ENCODE results near the gene HDGFL3. TPM values are rescaled to one million over a fixed set of nuclear protein-coding genes. Genes with fewer than 3 reads are reported as not detected.

Gene HDGFL3
- total and polyA plus RNA-seq, 9 donors = 24.7 to 67.6 (median 52.6) TPM

- Histone ChIP-seq H3K27ac (no peak within 1 kb of the TSS), H3K9me3 (no peaks in the 10 kb centered on the region), H3K4me3 (peak within 1 kb of the TSS; percentile 22), H3K4me1 (ENCODE audit: insufficient read depth) (peaks cover 4% of the 10 kb centered on the region), H3K36me3 (no peaks in the 10 kb centered on the region), H3K27me3 (no peaks in the 10 kb centered on the region)
- no peak for TF ChIP-seq POLR2A (IDR thresholded peaks at IDR 0.05)
- TF ChIP-seq, protein P1, sequence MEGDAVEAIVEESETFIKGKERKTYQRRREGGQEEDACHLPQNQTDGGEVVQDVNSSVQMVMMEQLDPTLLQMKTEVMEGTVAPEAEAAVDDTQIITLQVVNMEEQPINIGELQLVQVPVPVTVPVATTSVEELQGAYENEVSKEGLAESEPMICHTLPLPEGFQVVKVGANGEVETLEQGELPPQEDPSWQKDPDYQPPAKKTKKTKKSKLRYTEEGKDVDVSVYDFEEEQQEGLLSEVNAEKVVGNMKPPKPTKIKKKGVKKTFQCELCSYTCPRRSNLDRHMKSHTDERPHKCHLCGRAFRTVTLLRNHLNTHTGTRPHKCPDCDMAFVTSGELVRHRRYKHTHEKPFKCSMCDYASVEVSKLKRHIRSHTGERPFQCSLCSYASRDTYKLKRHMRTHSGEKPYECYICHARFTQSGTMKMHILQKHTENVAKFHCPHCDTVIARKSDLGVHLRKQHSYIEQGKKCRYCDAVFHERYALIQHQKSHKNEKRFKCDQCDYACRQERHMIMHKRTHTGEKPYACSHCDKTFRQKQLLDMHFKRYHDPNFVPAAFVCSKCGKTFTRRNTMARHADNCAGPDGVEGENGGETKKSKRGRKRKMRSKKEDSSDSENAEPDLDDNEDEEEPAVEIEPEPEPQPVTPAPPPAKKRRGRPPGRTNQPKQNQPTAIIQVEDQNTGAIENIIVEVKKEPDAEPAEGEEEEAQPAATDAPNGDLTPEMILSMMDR (IDR thresholded peaks at IDR 0.05) = no peak
- TF ChIP-seq EP300 (IDR thresholded peaks at IDR 0.05) = no peak
- WGBS, 3 donors = 1% methylated on average over 47 to 97 of the region's 97 CpGs
- intact Hi-C loops (cut with DNase I) = no loop called here
- peak in 1 of 5 donors; percentile 18 for DNase-seq
These were observed 100.4 kb downstream of the HDGFL3 start, which contains the start of gene TM6SF1 for GRCh38 chr15:83106994-83107840. Gene TM6SF1 (plus strand): TSS chr15:83107645. CDS start chr15:83107681, 36 bp downstream.

- H3K36me3 ChIP-seq = no peaks in the 10 kb centered on the region
- intact Hi-C loops (cut with DNase I) = no loop called here
- no peaks in the 10 kb centered on the region for H3K27me3 ChIP-seq
- peaks cover 4% of the 10 kb centered on the region for H3K4me1 ChIP-seq (ENCODE audit: insufficient read depth)
- H3K9me3 ChIP-seq = no peaks in the 10 kb centered on the region
- 62 to 76% (median 67%) methylated on average over 1 of the region's 1 CpG for WGBS, 3 donors
- DNase-seq = no peak
- H3K4me3 ChIP-seq = no peak overlapping the region
- TF ChIP-seq POLR2A (IDR thresholded peaks at IDR 0.05) (no peak), EP300 (IDR thresholded peaks at IDR 0.05) (no peak)
- TF ChIP-seq, protein P1 (IDR thresholded peaks at IDR 0.05) = no peak
- H3K27ac ChIP-seq = no peak overlapping the region
These were observed 102.2 kb downstream of the HDGFL3 start for GRCh38 chr15:83105440-83105839.

- Histone ChIP-seq H3K36me3 (no peaks in the 10 kb centered on the region), H3K27ac (no peak overlapping the region), H3K9me3 (no peaks in the 10 kb centered on the region), H3K4me1 (ENCODE audit: insufficient read depth) (peaks cover 4% of the 10 kb centered on the region), H3K4me3 (no peak overlapping the region), H3K27me3 (no peaks in the 10 kb centered on the region)
- DNase-seq = no peak
- intact Hi-C loops (cut with DNase I) = no loop called here
- TF ChIP-seq POLR2A (IDR thresholded peaks at IDR 0.05) = no peak
- TF ChIP-seq, protein P1 (IDR thresholded peaks at IDR 0.05) = no peak
- no peak for TF ChIP-seq EP300 (IDR thresholded peaks at IDR 0.05)
- WGBS, 3 donors = 87 to 93% (median 91%) methylated on average over 4 of the region's 4 CpGs
These were observed 103.5 kb downstream of the HDGFL3 start for GRCh38 chr15:83104141-83104540.

- no peaks in the 10 kb centered on the region for H3K9me3 ChIP-seq
- TF ChIP-seq, protein P1 (IDR thresholded peaks at IDR 0.05) = no peak
- no peak for TF ChIP-seq POLR2A (IDR thresholded peaks at IDR 0.05)
- intact Hi-C loops (cut with DNase I) = no loop called here
- H3K27me3 ChIP-seq = no peaks in the 10 kb centered on the region
- WGBS, 3 donors = 5 to 9% (median 8%) methylated on average over 2 of the region's 2 CpGs
- DNase-seq = no peak
- no peaks in the 10 kb centered on the region for H3K36me3 ChIP-seq
- H3K27ac ChIP-seq = no peak overlapping the region
- no peak overlapping the region for H3K4me3 ChIP-seq
- no peaks in the 10 kb centered on the region for H3K4me1 ChIP-seq (ENCODE audit: insufficient read depth)
These were observed 105.3 kb downstream of the HDGFL3 start for GRCh38 chr15:83102346-83102745.

Measured in ovary (tissue), 9 donors.